ENCODE measurements around the gene MYL5.
"Not testable (repeated sequence)": the region's sequence is repeated elsewhere in the genome, so short reads cannot be mapped to it uniquely, and the experiment has no call there.

MYL5 gene

DNA sequence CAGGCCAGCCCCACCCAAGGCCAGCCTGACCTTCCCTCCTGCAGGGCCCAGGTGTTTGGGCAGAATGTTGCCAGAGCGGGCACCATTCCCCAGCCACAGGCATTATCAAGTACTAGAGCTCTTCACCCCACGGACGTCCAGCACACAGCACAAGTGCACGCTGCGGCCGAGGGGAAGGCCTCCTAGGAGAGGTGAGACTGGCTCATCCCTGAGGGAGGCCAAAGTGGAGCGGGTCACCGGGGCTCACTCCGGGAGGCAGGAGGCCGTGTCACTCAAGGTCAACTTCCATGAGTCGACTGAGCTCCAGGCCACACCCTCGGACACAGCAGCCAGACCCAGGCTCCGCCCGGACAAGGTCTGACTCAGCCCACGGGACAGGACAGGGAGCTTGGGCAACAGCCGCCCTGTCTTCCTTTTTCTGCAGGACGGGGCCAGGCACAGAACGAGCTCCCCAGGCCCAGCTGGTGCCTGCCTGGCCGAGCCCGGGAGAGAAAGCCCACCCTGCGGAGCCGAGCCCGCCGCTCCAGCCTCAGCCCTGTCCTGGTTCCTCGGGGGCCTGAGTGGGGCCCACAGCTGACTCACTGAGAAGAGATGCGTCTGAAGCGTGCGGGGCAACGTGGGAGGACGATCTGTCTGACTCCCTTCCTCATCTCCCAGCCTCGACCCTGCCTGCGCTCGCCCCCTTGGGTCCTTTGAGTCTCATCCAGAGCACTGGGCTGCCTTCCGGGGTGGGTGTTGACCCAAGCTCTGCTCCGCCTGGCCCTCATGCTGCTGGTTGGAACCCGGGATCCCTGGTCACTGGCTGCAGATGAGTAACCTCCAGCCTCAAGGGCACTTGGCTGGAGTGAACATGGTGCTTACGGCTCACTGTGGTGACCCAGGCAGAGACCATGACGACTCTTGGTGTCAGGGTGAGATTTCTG lies 13.0 kb downstream of the MYL5 start:
- DNase-seq = no peak

DNA sequence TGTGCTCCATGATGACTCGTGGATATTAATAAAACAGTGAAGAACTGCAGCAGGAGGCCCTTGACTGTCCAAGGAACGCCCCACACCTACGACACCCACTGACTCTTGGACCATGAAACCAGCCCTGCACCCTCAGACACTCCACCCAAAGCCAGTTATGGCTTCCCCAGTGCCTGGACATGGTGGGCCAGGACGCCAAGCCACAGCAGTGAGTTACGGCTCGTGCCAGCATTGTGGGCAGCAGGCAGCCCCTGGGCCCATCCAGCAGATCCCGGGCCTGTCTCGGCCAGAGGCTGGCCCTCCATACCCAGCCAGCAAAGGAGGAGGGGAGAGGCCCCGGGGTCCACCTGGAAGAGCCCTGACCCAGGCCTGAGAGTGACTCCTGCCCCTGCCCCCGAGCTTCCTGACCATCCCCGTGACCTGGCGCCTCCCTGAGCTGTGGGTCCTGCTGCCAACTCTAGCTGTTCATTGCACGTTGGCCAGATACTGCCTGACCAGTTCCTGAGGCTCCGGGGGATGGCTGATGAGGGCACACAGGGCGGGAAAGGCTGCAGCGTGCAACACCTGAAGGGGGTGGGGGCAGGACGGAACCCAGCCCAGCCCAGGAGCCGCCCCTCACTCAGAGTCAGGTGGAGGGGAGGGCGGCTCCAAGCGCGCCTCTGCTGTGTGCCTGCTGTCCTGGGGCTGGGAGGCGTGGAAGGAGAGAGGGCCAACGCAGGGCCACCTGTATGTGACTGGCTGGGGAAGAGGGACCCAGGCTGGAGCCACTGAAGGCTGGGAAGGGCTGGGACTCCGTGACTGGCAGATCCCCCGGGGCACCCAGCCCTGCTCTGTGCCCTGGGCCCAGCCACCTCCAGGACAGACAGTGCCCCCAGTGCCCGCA lies 13.9 kb downstream of the MYL5 start:
- no peak for DNase-seq

DNA sequence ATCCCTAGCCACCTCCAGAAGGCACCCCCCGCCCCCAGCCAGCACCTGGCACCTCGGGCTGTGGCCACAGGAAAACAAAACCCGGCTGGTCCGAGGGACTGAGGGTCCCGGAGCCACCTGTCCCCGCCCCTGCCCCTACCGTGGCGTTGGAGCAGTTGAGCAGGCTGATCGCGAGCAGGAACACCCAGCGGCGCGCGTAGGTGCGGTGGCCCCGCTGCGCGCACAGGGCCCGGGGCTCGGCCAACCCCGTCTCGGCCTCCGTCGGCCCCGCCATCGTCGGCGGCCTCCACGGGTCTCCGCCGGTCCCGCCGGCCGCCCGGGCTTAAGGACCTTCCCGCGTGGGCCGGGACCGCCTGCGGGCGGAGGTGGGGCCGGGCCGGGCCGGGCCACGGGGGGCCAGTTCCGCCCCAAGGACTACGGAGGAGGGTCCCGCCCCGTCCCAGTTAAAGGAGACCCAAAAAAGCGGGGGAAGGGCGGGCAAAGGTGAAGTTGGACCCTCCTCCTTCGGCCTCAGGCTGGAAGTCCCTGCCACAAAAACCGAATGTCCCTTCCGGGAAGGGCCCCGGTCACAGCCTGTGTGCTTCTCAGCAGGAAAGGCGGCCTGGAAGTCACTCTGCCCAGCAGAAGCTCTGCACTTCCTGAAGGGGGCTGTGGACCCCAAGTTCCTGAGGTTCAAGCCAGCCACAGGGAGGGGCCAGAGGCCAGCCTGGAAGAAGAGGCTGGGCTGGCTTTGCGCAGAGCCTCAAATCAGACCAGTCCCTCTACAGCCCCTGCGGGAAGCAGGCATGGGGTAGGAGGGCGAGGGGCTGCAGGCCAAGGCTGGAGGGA lies 14.7 kb downstream of the MYL5 start, which contains the start of gene SLC49A3:
Gene SLC49A3 (minus strand): TSS at position 298 of the 828 bp plus-strand sequence. CDS start 24 bp downstream, at position 274.
- DNase-seq = no peak

DNA sequence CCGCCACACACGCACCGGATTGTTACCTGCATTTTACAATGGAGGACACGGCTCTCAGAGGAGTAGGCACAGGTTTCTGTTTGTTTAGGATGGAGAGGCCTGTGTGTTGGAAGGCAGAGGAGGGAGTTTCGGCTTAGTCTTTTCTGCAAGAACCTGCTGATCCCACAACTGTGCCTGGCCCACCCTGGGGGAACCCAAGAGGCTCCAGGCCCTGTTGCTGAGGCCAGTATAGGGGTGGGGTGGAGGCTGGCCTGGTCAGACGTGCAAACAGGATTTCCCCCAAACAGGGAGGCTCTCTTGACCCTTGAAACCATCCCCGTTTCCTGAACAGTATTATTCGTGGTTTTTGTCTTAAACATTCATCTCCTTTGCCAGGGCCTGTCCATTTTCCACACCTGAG lies 15.4 kb downstream of the MYL5 start:
- DNase-seq = no peak

DNA sequence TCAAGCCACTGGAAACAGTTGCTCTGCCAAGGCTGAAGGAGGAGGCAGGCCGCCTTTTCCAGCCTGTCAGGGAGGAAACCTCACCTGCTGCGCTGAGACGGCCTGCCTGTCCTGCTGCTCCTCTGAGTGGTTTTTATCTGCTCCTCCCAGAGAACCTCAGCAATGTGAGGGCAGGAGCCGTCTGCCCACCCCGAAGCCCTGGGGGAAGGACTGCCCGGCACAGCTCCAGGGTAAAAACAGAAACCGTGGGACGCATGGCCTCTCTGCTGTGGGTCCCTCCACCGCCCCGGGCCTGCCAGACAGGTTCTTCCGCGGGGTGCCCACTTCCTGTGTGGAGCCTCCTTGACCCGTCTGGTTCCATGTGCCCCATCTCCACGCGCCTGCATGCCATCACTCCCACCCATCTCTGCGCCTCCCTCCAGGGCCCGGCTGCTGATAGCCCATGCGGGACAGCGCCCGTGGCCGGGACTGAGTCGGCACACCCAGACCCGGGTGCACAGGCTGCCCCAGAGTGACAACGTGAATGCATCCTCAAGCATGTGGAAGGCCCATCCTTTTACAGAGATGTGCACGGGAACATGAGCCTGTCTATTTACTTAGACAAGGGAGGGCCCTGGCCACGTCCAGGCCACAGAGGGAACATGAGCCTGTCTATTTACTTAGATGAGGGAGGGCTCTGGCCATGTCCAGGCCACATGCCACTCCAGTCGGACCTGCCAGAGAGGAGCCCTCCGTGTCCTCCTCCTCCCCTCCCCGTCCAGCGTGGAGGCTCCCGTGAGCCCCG lies 18.6 kb downstream of the MYL5 start:
- DNase-seq = no peak

DNA sequence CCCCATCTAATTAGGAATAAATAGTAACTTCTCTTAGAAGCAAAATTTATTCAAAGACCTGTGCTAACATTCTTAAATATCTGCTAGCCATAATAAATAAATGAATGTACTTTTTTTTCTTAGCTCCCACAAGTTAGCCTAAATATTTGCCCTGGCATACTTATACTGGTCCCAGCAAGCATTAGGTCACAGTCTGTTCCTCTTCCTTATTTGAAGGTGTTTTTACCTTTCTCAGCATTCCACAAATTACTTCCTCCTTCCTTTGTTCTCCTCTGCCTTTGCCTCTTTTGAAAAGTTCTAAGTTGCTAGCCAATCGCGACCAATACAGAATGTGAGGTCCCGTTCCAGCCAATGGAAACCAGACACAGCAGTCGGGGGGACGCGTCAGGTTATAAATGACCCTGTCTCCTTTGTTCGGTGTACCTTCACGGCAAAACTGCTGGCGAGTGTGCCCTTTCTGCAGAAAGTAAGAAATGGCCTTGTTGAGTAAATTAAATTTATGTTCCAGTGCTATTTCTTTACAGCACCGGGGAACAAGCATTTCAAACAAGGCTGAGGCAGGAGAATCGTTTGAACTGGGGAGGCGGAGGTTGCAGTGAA lies 20.1 kb downstream of the MYL5 start:
- DNase-seq = not testable (repeated sequence)

DNA sequence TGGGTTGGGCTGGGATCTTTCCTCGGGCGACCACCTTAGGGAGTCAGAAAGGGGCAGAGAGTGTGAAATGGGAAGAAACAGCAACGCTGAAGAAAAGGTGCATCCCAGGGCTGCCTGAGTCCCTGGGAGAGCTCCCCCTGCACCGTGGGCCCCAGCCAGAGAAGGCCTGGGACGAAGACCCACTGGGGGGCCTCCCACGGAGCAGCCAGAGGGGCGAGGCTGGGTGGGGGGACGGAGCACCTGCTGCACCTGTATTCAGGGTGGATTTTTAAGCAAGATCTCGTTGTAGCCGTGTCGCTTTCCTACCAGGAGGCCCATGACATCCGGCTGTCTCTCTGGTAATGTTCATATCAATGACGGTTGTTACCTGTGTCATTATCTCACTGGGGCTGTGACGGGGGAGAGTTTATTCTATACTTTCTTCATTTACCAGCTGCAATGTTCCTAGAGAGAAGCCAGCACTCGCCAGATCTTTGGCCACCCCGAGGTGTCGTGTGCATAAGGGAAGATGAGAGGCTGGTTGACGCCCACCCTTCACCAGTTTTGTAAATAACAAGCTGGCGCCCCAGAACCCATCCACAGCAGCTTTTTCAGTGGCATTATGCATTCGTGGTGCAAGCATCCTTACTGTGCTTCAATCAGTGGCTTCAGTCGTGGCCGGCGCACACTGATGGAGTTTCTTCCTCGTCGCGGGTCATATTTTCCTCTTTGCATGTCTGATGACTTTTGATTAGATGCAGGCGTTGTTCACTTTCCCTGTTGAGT lies 25.7 kb downstream of the MYL5 start:
- no peak for DNase-seq

DNA sequence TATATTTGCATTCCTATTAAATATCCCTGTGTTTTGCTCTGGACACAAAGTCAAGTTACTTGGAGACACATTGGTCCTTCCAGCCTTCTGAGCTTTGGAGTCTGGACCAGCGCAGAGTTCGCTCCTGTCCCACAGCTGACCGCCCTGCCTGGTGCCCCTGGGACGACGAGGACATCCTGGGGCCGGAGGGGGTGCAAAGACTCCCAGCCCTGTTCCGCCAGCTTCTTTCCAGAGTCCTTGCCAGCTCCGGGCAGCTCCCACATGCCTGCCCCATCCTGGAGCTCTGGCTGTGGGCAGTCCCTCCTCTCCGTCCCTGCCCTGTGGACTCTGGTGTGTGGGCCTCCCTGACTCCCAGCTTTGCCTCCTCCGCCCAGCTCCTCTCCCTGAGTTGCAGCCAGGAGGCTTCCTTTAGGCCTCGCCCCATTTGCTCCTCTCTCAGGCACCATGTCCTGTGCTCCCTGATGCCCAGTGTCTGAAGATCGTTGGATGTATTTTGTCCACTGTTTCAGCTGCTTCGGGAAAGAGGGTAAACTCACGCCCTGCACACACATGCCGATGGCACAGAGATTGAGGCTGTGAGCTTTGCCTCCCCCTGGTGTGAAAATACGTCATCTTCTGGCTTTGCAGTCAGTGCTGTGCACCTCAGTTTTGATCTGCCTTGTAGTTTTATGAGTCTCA lies 26.4 kb downstream of the MYL5 start:
- no peak for DNase-seq

DNA sequence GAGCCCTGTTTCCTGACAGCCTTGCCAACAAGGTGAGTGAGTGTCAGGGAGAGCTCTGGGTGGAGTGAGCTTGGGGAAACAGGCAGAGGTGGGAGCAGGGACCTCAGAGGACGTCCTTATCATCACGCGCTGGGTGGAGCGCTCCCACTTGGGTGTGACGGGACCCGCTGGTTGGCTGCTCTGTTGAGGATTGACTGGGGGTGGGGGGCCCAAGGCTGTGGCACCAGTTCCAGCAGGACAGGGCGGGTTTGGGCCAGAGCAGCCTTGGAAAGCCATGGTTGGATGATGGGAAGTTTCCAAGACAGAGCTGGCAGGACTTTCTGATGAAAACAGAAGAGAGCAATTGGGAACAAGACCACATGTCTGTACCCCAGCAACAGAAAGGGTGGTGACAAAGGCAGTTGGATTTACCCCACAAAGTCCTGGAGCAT lies 28.3 kb downstream of the MYL5 start:
- DNase-seq = no peak

DNA sequence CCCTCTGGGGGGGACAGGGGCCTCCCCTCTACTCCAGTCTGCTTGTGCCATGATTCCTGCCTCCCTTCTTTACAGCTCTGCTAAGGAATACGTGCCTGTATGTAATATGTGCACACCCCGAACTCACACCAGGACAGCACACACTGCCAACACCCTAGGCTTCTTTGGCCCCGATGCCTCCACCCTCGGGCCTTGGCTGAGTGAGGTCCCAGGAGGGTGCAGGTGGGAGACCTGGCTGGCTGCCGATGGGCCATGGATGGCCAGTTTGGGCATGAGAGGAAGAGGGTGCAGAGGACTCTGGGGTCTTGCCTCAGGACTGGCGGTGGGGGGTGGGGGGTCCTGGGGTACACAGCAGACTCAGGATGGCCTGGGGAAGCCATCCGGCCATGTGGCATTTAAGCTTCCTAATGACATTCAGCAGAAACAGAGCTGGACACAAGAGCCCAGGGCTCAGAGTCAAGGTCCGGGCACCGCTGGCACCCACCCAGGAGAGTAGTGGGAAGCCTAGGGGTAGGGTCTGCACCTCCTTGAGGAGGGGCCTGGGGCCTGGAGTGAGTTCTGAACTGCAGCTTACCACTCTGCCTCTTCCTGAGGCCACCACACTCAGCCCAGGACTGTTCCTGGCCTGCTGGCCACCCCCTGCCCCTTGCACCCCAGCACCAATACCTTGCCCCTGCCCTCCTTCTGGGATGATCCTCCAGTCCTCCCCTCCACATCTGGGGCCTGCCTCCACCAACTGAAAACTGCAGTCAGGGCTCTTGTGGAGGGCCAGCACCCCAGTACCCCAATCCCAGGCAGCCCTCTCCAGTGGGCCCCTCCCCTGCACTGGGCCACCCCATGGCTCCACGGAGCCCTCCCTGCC lies 29.2 kb downstream of the MYL5 start:
- no peak for DNase-seq

DNA sequence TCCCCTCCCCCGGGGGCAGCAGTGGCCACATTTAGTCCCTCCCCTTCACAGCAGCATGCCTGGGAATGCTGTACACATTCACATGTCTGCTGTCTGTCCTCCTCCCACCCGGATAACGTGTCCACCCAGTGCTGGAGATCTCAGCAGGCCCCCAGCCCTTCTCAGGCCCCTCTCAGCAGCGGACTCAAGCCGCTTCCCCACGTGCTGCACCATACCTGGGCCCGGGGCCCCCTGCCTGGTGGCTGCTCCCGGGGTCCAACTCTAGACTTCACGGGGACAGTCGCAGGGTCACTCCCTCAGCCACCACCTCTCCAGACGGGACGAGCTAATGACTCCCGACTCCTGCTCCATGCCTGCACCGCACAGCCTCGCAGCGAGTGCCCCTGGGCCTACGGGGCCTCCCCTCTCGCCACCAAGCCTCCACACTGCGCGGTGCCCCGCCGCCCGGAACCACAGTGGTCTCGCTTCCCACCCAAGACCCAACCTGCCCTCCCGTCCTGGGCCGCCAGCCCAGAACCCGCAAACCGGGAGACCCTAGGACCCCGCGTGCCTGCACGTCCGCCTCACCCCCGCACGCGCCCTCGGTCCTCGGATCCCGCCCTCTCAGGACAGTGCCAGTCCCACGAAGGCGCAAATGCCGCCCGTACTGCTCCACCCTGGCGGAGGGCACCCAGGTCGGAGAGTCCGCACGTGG lies 30.0 kb downstream of the MYL5 start:
- no peak for DNase-seq

DNA sequence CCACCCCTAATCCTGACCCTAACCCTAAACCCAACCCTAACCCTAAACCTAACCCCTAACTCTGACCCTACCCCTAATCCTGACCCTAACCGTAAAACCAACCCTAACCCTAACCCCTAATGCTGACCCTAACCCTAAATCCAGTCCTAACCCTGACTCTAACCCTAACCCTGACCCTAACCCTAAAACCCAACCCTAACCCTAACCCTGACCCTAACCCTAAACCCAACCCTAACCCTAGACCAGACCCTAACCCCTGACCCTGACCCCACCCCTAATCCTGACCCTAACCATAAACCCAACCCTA lies 30.6 kb downstream of the MYL5 start:
- DNase-seq = no peak

DNA sequence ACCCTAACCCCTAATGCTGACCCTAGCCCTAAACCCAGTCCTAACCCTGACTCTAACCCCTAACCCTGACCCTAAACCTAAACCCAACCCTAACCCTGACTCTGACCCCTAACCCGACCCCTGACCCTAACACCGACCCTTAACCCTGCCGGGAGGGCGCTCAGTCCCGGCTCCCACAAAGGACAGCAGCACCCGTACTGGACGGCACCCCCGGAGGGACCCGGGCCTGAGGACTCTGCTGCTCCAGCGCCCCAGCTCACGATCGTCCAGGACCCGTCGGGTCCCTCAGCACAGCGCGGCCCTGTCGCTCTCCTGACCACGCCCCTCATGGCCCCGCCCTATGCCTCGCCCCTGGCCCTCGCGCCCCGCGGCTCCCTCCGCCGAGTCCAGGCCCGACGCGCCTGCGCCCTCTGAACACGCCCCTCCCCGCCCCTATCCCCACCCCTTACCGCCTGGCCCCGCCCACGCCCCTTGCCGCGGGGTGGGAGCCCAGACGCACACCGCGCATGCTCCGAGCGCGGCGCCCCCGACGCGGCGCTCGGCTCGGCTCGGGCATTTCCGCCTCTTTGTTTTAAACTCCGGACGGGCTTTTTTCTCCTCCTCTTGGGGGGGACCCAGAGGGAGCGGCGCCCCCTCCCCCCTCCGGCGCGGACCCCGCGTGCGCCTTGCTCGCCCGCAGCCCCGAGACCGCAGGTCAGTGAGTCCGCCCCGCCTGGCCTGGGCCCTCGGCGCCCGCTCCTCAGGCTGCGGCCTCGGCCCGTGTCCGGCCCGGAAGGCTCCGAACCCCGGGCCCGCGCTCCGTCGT lies 31.1 kb downstream of the MYL5 start, which contains the start of gene PCGF3:
Gene PCGF3 (plus strand): TSS at position 555 of the 805 bp plus-strand sequence. CDS start 27,849 bp downstream, outside the sequence.
- DNase-seq = peak; percentile 88 to 91

DNA sequence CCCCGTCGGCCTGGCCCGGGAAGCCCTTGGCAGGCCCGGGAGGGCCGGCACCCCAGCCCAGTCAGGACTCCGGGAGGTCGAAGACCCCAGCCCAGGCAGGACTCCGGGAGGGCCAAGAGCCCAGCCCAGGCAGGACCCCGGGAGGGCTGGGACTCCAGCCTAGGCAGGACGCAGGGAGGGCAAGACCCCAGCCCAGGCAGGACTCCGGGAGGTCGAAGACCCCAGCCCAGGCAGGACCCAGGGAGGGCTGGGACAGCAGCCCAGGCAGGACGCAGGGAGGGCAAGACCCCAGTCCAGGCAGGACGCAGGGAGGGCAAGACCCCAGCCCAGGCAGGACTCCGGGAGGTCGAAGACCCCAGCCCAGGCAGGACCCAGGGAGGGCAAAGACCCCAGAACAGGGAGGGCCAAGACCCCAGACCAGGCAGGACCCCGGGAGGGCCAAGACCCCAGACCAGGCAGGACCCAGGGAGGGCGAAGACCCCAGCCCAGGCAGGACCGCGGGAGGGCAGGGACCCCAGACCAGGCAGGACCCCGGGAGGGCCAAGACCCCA lies 31.8 kb downstream of the MYL5 start:
- not testable (repeated sequence) for DNase-seq

DNA sequence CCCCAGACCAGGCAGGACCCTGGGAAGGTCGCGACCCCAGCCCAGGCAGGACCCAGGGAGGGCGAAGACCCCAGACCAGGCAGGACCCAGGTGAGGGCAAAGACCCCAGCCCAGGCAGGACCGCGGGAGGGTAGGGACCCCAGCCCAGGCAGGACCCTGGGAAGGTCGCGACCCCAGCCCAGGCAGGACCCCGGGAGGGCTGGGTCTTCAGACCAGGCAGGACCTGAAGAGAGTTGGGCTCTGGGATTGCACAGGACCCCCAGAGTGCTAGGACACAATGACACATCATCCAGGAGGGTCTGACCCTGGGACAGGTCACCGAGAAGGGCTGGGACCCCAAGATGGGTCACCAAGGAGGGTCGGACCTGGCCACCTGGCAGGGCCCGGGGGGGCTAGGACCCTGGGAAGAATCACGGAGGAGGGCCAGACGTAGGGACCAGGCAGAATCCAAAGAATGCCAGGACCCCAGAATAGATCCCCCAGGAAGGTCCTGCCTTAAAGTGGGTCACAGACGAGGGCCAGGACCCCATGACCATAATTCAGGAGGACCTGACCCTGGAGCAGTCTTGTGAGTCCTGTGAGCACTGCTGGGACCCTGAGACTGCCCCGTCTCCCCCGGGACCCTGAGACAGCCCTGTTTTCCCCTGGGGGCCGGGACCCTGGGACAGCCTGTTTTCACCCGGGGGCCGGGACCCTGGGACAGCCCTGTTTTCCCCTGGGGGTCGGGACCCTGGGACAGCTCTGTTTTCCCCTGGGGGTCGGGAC lies 32.7 kb downstream of the MYL5 start:
- no peak for DNase-seq

DNA sequence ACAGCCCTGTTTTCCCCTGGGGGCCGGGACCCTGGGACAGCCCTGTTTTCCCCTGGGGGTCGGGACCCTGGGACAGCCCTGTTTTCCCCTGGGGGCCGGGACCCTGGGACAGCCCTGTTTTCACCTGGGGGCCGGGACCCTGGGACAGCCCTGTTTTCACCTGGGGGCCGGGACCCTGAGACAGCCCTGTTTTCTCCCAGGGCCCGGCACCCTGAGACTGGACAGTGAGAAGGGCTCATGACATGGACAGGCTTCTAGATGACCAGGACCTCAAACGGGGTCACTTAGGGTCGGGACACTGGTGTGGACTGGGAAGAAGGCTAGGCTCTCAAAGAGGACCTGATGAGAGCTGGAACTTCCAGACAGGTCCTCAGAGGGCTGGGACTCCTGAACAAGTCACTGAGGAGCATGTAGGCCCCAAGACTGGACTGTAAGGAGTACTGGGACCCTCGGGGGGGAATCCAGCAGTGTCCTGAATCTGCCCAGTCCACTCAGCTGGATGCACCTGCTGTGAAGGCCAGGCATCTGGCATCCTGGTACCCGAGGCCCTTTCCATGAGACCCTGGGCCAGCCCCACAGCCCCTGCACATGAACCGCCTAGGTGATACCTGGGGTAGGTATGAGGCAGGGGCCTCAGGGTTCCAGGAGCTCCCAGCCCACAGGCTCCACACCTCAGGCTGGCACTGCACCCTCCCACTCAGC lies 33.7 kb downstream of the MYL5 start:
- no peak for DNase-seq
